Measurements from ENCODE around the gene DCDC2C.

- TF ChIP-seq CTCF (IDR thresholded peaks at IDR 0.05; ENCODE audit: poor library complexity) (no peak), EZH2phosphoT487 (IDR thresholded peaks at IDR 0.05; ENCODE audit: low read depth, severe bottlenecking, unreplicated experiment) (no peak), EZH2 (IDR thresholded peaks at IDR 0.05; ENCODE audit: borderline replicate concordance) (no peak)
Measured at GRCh38 chr2:3868012-3868805, 164.8 kb downstream of the DCDC2C start.
